GM04504 (cell line): ENCODE data around the gene CFAP46.

Experiments
- DNase-seq: peaks from one replicate; pipeline ENCODE4 v3.0.0-alpha.2; 2012; ENCODE audit warnings: low read depth

Gene CFAP46

DNA sequence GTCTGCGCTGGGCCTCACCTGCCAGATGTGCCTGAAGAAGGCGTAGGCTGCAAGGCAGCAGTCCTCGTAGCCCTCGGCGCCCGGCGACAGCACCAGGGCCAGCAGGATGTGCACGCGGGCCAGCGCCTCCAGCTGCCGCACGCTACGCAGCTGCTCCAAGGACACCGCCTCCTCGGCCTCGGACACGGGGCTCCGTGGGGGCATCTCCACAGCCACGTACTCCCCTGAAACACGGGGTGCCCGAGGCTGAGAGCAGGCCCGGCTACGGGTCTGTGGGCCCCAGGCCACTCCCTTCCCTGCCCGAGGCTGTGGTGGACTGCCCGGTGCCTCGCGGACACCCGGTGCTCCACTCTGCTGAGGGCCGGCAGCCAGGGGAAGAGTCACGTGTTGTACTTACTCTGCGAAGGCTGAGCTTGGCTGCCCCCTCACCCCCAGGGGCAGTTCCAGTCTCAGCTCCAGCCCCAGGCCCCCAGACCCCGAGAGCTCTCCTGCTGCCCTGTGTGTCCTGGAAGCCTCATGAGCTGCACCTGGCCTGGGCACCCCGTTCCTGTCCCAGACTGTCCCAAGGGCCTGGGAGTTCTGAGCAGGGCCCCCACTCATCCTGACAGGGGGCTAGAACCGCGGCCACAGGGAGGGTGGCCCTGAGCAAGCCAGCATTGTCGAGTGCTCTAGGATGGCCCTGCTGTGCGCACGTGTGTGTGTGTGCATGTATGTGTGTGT lies 62.8 kb downstream of the CFAP46 start:
- no peak for DNase-seq

DNA sequence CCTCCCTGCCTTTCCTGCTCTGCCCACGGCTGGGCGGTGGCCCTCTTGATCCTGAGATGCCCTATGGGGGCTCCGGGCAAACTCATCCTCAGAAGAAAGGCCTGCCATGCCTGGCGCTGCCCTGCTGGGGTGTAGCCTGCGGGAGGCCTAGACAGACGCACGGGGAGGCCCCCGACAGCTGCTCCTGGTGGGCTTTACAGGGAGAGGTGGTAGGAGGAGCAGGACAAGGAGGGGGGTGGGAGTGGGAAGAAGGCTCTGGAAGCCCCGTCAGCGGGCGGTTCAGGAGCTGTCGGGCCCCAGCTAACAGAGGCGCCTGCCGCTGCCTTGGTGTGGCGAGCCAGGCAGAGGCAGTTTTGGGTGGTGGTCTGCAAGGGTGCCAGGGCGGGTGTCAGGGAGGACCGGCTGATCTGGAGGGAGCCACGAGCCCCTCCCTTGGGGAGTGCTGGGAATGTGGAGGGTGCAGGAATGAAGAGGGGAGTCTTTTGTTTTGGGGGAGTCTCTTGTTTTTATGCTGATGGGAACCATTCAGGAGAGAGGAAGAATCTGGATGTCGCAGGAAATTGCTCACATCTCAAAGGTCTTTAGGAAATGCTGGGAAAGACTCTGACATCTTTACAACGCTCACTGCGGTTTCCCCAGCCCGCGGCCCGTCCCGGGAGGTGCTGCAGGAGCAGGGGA lies 63.5 kb downstream of the CFAP46 start:
- no peak for DNase-seq

DNA sequence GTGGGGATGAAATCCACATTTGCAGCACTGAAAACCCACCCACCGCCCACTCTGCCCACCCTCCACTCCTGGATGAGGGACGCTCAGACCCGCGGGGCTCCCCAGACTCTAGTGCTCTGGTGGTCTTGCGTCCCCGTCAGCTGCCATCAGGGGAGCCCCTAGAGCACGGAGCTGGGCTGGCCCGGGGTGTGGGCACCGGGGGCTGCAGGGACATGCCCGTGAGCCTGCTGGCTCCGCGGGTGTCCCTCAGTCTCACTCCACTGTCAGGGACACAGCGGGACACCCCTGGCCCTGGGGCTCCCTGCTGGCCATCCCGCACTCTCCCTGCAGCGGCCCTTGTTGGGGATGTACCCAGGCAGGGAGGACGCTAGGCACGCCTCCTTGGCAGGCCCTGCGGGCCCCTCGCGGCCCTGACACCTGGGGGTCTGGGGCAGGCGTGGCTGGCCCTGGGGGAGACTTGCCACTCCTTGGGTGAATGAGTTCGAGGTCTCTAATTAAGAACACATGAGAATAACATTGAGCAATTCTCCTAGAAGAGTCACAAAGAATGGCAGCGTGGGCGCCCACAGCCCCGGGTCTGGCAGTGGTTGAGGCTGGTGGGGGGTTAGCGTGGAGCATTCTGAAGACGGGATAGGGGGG lies 64.2 kb downstream of the CFAP46 start:
- DNase-seq: no peak

DNA sequence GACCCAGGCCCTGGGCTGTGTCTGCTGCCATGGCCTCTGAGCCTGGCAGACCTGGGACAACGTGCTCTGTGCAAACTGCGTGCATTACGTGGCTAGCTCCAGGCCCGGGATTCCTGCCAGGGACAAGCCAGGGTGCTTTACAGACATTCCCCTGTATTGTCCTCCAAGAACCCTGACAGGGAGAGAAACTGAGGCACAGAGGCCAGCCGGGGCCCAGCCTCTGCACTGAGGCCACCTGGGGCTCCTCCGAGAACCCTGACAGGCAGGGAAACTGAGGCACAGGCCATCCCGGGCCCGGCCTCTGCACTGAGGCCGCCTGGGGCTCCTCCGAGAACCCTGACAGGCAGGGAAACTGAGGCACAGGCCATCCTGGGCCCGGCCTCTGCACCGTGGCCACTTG lies 64.9 kb downstream of the CFAP46 start:
- no peak for DNase-seq

DNA sequence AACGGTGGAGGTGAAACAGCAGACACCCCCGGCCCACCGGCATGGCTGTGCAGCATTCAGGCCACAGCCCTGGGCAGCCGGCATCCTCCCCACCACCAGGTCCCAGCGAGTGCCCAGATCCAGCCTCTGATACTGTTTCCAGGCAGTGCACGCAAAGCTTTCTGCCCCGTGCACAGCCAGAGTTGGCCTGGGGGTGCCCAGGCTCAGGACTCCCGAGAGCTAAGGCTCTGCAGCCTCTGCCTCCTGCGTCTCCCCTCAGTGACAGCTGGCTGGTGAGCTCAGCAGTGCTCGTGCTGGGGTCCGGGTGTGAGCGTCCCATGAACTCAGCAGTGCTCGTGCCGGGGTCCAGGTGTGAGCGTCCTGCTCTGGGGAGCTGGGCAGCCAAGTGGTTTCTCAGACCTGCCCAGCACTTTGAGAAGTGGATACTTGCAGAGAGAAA lies 65.4 kb downstream of the CFAP46 start:
- DNase-seq: no peak

DNA sequence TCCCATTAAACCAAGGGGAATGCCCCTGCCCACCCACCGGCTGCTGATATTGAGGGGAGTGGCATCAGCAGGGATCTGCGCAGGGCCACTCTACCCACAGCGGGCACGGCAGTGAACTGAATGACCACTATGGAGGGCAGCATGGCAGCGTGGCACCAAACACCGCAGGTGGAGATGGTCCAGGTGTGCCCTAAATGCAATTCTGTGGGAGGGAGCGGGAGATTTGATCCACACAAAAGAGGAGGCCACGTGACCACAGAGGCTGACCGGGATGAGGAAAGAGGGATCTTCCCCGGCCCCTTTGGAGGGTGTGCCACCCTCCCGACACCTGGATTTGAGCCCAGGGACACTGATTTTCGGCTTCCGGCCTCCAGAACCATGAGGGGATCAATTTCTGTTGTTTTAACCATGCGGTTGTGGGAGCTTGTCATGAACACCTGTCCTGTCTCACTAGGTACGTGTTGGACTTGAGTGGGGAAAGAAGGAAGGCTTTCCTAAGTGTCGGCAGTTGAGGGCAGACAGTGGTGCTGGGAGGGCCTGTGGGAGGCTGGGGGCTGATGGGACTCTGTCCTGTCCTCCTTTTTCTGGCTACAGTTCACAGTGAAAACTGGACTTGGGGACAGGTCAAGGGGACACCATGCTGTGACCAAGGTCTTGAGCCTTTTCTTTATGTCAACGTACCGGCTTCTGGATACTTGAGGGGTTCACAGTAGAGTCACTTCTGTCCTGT lies 66.1 kb downstream of the CFAP46 start:
- DNase-seq: no peak

DNA sequence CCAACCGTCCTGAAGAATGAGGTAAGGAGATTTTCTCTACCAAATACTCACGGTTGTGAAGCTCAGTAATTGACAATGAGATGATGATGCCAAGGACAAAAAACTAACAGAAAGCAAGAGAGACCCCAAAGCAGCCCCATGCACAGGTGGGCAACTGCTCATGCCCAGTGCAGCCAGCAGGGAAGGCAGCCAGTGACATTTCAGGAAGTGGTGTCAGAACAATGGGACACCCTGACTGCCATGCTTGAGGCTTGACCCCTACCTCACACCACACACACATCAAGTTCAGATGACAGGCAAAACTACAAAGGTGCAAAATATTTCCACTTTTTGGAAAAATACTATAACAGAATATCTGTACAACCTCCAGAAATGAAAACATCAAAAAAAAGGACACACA lies 66.9 kb downstream of the CFAP46 start:
- DNase-seq: no peak

DNA sequence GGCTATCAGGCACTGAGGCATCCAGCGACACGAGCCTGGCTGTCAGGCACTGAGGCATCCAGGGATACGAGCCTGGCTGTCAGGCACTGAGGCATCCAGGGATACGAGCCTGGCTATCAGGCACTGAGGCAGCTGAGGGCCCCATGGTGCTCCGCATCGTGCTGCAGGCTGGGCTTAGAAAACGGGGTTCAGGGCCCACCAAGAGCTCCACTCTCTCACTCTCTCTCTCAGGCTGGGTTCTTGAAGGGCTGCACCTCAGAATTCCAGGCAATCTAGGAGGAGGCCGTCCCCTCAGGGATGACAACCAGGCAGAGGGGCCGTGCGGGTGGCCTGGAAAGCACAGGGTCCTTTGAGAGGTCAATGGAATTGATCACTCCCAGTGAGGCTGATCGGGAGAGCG lies 69.0 kb downstream of the CFAP46 start:
- no peak for DNase-seq

DNA sequence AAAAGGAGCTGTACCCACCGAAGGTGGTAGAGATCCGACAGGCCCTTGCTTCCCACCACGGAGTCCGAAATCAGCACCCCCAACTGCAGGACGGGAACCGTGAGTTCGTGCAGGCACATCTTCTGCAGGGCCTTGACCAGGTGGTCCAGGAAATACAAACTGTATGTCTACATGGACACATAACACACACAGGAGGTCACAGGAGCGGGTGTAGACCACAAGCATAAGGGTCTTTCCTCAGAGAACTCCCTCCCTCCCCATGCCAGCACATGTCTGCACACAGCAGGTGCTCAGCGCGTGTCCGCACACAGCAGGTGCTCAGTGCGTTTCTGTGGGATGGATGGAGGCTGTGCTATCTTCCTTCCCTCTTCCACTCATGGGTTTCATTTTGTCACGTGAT lies 69.7 kb downstream of the CFAP46 start:
- DNase-seq: no peak

DNA sequence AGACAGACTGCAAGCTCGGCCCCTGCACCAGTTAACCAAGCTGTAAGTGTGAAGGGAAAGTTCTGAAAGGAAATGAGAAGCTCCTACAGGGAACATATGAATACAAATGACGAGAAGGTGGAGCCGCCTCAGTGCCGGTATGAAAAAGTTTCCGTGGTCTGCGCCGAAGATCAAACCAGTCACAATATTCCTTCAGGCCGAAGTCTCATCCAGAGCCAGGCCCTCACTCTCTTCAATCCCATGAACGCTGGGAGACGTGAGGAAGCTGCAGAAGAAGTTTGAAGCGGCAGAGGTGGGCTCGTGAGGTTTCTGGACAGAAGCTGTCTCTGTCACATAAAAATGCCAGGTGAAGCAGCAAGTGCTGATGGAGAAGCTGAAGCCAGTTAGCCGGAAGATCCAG lies 71.9 kb downstream of the CFAP46 start:
- DNase-seq: no peak

DNA sequence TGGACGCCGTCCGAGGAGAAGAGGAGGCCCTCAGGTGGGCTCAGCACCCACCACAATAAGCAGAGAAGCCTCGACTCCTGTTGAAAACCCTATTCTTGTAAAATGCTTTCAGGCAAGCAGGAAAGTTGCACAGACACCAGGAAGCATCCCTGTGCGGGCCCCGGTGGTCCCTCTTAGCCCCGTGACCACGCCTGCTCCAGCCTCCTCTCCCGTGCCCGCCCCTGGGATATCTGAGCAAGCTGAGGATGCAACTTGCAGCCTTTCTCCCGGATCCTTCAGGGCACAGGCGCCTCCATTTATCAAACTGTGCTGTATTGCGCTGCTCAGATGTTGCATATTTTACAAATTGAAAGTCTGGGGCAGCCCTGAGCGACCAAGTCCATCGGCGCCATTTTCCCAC lies 72.7 kb downstream of the CFAP46 start:
- DNase-seq: no peak

DNA sequence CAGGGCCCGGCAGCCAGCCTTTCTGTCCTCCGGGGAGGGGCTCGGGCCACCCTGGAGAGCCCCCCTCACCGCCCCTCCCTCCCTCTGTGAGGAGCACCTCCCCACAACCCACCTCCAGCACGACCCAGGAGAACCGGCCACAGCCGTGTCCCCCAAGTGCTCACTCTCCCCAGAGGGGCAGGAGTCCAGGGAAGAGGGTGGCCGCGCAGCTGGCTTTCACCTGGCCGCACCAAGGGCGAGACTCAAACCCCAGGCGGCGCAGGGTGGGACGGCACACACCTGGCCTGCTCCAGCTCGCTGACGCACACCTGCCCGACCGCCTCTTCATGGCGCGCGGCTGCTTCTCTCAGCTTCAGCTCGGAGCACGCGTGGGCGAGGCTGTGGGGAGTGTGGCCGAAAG lies 73.4 kb downstream of the CFAP46 start:
- DNase-seq: no peak

DNA sequence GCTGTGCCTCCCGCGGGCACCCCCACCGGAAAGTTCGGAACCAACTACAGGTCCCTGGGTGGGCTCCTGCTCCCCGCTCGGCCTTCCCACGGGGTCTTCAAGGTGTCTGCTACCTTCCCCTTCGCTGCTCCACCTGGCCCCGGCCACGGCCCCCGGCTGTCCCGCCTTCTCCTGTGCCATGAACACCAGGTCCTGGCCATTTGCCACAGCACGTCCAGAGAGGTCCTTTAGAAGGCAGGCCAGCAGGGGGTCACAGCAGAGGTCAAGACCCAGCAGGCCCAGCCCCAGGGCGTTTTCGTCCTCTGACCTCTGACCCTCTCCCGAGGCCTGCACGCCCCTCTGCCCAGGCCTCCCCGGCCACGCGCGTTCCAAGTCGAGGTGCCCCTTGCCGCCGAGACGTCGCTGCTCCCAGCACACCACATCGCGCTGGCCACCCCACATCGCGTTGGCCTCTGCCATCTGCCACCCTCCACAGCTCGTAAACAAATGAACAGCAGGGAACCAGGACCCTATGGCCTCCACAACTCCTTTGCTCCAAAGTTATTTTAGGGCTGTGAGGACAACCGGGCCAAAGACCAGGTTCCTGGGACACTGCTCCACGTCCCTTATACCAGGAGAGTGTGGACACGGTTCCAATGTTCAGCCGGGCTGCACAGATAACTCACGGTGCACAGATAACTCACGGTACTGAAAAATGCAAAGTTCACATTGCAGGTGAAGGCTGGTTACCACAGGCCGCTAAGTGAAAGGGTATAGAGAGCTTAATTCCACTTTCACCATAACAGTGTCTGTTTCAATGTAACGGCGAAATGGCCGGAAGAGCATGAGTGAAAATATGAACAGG lies 74.3 kb downstream of the CFAP46 start:
- no peak for DNase-seq

DNA sequence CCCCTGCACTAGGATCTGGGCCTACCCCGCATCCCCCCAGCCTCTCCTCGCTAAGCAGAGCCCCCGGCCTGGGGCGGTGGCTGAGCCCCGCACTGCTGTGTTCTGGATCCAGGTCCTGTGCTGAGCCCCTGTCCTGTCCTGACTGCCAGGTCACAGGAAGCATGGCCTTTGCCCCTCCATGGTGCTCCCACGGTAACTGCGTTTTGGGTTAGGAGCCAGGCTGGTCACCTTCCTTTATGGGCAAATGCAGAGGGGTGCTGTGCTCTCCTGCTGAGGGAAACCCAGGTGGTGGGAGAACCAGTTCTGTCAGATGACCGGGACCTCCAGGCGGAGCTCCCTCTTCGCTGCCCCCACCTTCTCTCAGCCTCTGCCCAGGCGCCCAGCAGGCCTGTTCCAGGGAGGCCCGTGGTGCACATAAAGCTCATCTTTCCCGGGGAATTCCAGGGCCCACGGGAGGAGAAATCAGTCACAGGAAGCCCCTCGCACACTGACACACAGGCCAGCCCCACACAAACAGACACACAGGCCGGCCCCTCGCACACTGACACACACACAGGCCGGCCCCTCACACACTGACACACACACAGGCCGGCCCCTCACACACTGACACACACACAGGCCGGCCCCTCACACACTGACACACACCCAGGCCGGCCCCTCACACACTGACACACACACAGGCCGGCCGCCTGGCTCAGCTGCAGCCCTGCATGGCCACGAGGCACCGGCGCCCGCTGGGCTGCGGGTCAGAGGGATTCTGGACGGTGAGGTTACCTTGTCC lies 75.6 kb downstream of the CFAP46 start:
- DNase-seq: no peak

DNA sequence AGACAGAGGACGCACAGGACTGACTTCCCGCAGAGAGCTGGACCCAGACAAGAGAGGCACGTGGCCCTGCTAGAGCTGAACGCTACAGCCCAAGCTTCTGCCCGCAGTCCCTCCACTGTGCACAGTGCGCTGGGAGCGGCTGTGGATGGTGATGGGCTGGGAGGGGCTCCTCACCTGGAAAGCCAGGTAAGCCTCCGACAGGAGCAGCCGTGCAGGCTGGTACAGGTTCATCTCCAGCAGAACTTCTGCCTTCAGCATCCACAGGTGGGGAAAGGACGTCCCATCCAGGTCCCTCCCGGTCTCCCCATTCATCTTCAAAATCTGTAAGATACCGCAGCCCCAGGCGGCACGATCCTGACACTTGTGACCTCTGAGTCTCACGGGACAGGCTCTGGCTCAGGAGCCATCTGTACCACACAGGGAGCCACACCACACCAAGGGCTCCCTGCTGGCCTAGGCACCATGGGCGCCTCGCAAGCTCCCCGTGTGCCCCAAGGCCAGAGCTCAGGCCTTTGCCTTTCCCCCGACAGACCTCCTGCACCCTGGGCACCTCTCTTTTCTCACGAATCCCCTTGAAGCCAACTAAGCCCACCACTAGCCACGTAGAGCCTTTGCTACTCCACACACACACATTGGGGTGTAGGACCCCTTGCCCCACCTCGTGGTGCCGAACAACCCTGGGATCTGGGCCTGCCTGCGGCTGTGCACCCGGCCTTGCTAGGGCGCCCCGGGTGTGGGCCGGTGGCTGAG lies 76.3 kb downstream of the CFAP46 start:
- no peak for DNase-seq

DNA sequence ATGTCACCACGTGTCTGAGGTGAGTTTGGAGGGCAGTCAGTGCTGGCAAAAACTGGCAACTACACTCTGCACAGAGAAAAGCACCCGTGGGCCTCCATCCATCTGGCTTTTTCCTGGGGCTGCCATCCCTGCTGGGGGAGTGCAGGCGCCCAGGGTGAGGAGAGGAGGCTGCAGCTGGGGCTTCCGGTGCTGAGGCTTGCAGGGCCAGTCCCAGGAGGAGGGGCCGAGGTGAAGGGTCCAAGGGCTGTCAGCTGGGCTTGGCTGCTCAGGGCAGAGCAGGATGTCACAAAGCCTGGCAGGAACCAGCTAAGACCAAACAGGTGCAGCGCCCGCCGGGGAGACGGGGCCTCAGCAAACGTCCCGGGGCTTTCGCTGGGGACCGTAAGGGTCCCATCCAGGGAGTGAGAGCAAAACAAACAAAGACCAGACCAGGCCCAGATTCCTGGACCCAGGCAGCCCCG lies 77.2 kb downstream of the CFAP46 start:
- no peak for DNase-seq

DNA sequence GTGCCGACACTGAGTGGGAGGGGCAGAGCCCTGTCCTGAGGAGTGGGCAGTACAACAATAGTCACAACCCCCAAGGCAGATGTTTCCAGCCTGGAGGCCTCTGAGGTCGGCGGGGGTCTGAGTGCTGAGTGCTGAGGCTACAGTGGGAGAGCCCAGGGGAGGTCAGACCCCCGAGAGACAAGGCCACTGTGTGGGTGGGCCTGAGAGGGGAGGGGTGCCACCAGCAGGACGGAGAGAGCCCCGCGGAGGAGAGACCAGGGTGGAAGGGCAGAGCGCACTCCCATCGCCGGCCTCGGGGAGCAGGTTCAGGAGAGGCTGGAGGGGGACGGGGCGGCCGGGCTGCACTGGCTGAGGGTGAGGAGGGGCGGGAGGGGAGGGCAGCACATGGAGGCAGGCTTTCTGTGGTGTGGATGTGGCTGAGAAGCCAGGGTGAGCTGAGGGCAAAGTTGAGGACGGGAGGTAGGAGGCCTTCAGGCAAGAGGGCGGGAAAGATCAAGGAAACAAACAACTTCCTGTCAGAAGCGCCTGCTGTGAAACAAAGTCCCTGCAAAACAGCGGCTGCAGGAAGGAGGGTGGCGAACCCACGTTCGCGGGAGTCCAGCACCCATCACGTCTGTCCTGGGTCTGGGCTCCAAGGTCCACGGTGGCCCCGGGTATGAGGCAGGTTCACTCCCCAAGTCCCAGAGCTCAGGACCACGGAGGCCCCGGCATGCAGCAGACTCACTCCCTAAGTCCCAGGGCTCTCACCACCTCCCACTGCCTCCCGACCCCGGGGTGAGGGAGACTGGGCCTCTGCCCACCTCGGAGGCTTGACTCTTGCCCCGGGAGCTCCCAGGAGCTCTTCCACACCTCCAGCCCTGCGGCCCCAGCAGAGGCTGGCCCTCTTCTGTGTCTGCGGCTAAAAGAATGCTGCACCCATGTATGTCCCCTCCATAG lies 79.6 kb downstream of the CFAP46 start:
- DNase-seq: no peak

DNA sequence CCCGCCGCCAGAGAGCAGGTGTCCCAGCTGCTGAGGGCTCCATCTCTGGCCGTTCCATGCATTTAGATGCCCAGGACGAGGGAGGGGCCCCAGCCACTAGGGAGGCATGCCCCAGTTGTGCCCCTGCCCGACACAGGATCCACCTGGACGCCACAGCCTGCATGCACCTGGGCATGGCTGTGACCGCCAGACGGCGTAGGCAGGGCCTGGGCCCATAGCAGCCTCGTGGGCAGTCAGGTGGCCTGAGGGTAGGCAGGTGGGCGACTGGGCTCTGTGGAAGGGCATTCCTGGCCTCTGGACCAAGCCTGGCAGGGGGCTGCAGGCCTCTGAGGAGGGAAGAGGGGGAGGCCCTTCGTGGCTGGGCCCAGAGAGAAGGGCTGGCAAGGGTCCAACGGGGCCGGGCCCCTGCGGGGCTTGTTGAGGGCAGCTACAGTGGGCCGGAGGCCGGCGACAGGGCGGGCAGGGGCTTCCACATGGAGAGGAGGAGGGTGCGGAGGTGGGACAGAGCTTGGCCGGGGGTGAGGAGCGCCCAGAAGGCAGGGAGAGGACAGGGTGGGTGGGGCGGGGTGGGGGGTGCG lies 80.4 kb downstream of the CFAP46 start:
- no peak for DNase-seq
